ENCODE results near the gene NDUFV1. TPM values are rescaled to one million over a fixed set of nuclear protein-coding genes. Genes with fewer than 3 reads are reported as not detected.
A peak's percentile ranks its signal among the peaks of the same experiment; 100 is the strongest.

The NDUFV1 gene
- total RNA-seq, 2 experiments from 2014 or later = 223 to 224 TPM

DNA sequence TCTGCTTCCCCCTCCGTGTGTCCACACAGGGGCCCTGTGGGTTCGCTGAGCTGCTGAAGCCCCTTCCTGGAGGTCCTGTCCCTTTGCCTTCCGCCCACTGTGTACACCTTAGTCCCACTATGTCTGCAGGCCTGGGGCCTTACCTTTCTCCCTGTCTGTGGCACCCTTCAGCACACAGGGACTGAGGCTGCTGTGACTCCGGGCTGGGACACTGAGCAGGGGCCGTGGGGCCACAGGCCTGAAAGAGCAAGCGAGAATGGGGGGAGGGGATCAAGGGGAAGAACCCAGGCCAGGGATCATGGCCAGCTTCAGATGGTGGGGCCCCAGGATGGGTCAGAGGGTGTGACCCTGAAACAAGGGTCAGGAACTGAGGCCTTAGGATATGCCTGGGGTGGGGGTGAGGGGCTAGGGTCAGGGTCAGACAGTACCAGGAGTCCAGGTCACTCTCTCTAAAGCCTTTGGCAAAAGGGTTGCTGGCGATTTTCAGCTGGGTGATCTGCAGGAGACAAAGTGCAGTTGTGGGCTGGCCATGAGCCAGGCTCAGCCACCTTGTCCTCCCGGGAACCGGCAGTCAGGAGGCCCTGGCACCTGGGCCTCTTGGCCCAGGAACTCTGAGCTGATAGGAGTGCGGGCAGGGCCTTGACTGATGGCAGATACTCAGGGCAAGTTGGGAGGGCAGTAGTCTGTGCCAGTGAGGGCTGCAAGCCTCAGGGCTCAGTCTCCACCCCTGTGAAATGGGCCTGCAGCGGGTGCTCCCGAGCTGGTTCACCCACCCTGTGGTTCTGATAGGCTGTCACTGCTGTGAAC, 25.6 kb downstream of the NDUFV1 start:
- Histone ChIP-seq H3K27ac (ENCODE audit: low read depth in 1 of 2, low read length in 2 of 2) (no peak overlapping the region), H3K9me3 (ENCODE audit: control insufficient read depth in 1 of 2, insufficient read depth in 1 of 2, low read length in 2 of 2) (no peaks in the 10 kb centered on the region), H3K4me1 (ENCODE audit: insufficient read depth, low read length) (peaks cover 22% of the 10 kb centered on the region), H3K36me3 (ENCODE audit: insufficient read depth, low read length) (no peaks in the 10 kb centered on the region), H3K4me3 (ENCODE audit: low read length) (no peak overlapping the region), H3K27me3 (ENCODE audit: control insufficient read depth in 1 of 2, insufficient read depth in 2 of 2, low read length in 2 of 2) (no peaks in the 10 kb centered on the region)
- TF ChIP-seq CTCF (IDR thresholded peaks at IDR 0.05) = no peak
- H3K4me3 Mint-ChIP-seq = peak overlapping the region; percentile 84
- peak in 1 of 14 experiments; percentile 20 for DNase-seq
- H3K4me1 Mint-ChIP-seq (ENCODE audit: low read depth) = peaks cover 6% of the 10 kb centered on the region
- no peaks in the 10 kb centered on the region for H3K36me3 Mint-ChIP-seq (ENCODE audit: low read depth)
- POLR2A ChIA-PET = no interaction called here
- intact Hi-C loops (cut with DNase I, micrococcal nuclease) = no loop called here
- no peak for ATAC-seq (ENCODE audit: poor library complexity)
- H3K27ac Mint-ChIP-seq = no peak overlapping the region
- H3K9me3 Mint-ChIP-seq = no peaks in the 10 kb centered on the region
- CTCF ChIA-PET = no interaction called here
- H3K27me3 Mint-ChIP-seq = no peaks in the 10 kb centered on the region

- no peak overlapping the region for H3K27ac Mint-ChIP-seq
- no peaks in the 10 kb centered on the region for H3K27me3 ChIP-seq (ENCODE audit: control insufficient read depth in 1 of 2, insufficient read depth in 2 of 2, low read length in 2 of 2)
- no peak overlapping the region for H3K4me3 ChIP-seq (ENCODE audit: low read length)
- H3K4me1 ChIP-seq (ENCODE audit: insufficient read depth, low read length) = peaks cover 22% of the 10 kb centered on the region
- no peaks in the 10 kb centered on the region for H3K9me3 ChIP-seq (ENCODE audit: control insufficient read depth in 1 of 2, insufficient read depth in 1 of 2, low read length in 2 of 2)
- ChIA-PET CTCF (no interaction called here), POLR2A (no interaction called here)
- no peaks in the 10 kb centered on the region for H3K9me3 Mint-ChIP-seq
- no peak for ATAC-seq (ENCODE audit: poor library complexity)
- intact Hi-C loops (cut with DNase I, micrococcal nuclease) = no loop called here
- DNase-seq = peak in 1 of 14 experiments; percentile 20
- peaks cover 6% of the 10 kb centered on the region for H3K4me1 Mint-ChIP-seq (ENCODE audit: low read depth)
- no peaks in the 10 kb centered on the region for H3K36me3 Mint-ChIP-seq (ENCODE audit: low read depth)
- no peaks in the 10 kb centered on the region for H3K27me3 Mint-ChIP-seq
- H3K4me3 Mint-ChIP-seq = peak overlapping the region; percentile 62
- no peak overlapping the region for H3K27ac ChIP-seq (ENCODE audit: low read depth in 1 of 2, low read length in 2 of 2)
- no peaks in the 10 kb centered on the region for H3K36me3 ChIP-seq (ENCODE audit: insufficient read depth, low read length)
- no peak for TF ChIP-seq CTCF (IDR thresholded peaks at IDR 0.05)
These were observed 26.4 kb downstream of the NDUFV1 start for GRCh38 chr11:67632982-67633755.

DNA sequence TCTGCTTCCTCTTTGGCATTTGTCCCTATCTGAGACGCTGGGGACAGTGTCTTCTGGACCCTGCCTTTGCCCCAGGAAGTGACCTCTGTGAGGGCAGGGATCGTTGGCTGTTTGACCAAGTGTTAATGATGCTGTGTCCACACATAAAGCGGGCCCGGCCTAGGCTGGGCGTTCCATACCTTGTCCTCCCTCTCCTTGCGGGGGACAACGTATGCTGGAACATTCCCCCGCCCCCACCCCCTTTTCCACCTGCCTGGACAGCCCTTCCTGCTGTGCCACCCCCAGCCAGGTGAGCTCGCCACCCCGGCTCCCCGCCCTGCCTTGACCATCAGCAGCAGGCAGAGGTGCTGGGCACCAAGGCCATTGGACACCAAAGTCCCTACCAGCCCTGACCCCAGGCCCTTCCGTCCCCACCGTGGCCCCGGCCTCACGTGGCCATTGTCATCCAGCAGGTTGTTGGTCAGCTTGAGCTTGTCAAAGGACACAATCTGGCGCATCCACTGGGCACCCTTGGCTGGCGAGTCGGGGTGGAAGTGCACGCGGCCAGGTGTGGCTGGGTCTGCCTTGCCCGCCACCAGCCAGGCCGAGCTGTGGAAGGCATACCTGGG, 27.1 kb downstream of the NDUFV1 start:
- no peaks in the 10 kb centered on the region for H3K36me3 ChIP-seq (ENCODE audit: insufficient read depth, low read length)
- Mint-ChIP-seq H3K4me1 (ENCODE audit: low read depth) (peaks cover 6% of the 10 kb centered on the region), H3K9me3 (no peaks in the 10 kb centered on the region), H3K27ac (no peak overlapping the region), H3K27me3 (no peaks in the 10 kb centered on the region), H3K4me3 (no peak overlapping the region), H3K36me3 (ENCODE audit: low read depth) (no peaks in the 10 kb centered on the region)
- no peak overlapping the region for H3K27ac ChIP-seq (ENCODE audit: low read depth in 1 of 2, low read length in 2 of 2)
- no peaks in the 10 kb centered on the region for H3K27me3 ChIP-seq (ENCODE audit: control insufficient read depth in 1 of 2, insufficient read depth in 2 of 2, low read length in 2 of 2)
- H3K4me3 ChIP-seq (ENCODE audit: low read length) = no peak overlapping the region
- intact Hi-C loops (cut with DNase I, micrococcal nuclease) = no loop called here
- H3K9me3 ChIP-seq (ENCODE audit: control insufficient read depth in 1 of 2, insufficient read depth in 1 of 2, low read length in 2 of 2) = no peaks in the 10 kb centered on the region
- TF ChIP-seq CTCF (IDR thresholded peaks at IDR 0.05) = no peak
- CTCF ChIA-PET = no interaction called here
- DNase-seq = no peak
- POLR2A ChIA-PET = no interaction called here
- no peak for ATAC-seq (ENCODE audit: poor library complexity)
- H3K4me1 ChIP-seq (ENCODE audit: insufficient read depth, low read length) = peaks cover 19% of the 10 kb centered on the region

All from CD4-positive, alpha-beta T cell (primary cell).